Thyroid gland (tissue), 4 donors: Measurements from ENCODE around the gene CBFA2T2.

Experiments
- POLR2A ChIP-seq, 2 donors: fragments of 450-650 bp; IDR thresholded peaks; one replicate each; pipeline ENCODE4 v1.6.1; 2017; ENCODE audit warnings: antibody characterized with exemption in 2 of 2, mild to moderate bottlenecking in 2 of 2, moderate library complexity in 1 of 2
- TF ChIP-seq, protein P1 (sequence below), 6 experiments: fragments of 200-600 bp in 3 of 6; fragments of 450-650 bp in 3 of 6; sonication (generic) in 3 of 6; IDR thresholded peaks; one replicate each; pipeline ENCODE4 v1.5.1; 2016 to 2019; ENCODE audit warnings: antibody characterized with exemption in 6 of 6, mild to moderate bottlenecking in 2 of 6, inconsistent platforms in 1 of 6, moderate library complexity in 1 of 6

GRCh38 chr20:33515569-33516216 is 25.8 kb downstream of the CBFA2T2 start:
- TF ChIP-seq POLR2A (IDR thresholded peaks at IDR 0.05): no peak
- TF ChIP-seq, protein P1, sequence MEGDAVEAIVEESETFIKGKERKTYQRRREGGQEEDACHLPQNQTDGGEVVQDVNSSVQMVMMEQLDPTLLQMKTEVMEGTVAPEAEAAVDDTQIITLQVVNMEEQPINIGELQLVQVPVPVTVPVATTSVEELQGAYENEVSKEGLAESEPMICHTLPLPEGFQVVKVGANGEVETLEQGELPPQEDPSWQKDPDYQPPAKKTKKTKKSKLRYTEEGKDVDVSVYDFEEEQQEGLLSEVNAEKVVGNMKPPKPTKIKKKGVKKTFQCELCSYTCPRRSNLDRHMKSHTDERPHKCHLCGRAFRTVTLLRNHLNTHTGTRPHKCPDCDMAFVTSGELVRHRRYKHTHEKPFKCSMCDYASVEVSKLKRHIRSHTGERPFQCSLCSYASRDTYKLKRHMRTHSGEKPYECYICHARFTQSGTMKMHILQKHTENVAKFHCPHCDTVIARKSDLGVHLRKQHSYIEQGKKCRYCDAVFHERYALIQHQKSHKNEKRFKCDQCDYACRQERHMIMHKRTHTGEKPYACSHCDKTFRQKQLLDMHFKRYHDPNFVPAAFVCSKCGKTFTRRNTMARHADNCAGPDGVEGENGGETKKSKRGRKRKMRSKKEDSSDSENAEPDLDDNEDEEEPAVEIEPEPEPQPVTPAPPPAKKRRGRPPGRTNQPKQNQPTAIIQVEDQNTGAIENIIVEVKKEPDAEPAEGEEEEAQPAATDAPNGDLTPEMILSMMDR (IDR thresholded peaks at IDR 0.05): no peak
